ENCODE measurements around the gene NOD2. TPM values are rescaled to one million over a fixed set of nuclear protein-coding genes. Genes with fewer than 3 reads are reported as not detected.

Gene NOD2
- total and polyA plus RNA-seq, 2 of the 13 experiments (the other 11 are each of a cell fraction or from before 2014, with no cell fraction given) = 0.27 to 0.81 TPM

GRCh38 chr16:50696575-50697420, 3.4 kb downstream of the NOD2 start (continued):
- TF ChIP-seq HNRNPUL1 (IDR thresholded peaks at IDR 0.05; ENCODE audit: low read depth, low read length) = no peak
- TF ChIP-seq, protein P1, sequence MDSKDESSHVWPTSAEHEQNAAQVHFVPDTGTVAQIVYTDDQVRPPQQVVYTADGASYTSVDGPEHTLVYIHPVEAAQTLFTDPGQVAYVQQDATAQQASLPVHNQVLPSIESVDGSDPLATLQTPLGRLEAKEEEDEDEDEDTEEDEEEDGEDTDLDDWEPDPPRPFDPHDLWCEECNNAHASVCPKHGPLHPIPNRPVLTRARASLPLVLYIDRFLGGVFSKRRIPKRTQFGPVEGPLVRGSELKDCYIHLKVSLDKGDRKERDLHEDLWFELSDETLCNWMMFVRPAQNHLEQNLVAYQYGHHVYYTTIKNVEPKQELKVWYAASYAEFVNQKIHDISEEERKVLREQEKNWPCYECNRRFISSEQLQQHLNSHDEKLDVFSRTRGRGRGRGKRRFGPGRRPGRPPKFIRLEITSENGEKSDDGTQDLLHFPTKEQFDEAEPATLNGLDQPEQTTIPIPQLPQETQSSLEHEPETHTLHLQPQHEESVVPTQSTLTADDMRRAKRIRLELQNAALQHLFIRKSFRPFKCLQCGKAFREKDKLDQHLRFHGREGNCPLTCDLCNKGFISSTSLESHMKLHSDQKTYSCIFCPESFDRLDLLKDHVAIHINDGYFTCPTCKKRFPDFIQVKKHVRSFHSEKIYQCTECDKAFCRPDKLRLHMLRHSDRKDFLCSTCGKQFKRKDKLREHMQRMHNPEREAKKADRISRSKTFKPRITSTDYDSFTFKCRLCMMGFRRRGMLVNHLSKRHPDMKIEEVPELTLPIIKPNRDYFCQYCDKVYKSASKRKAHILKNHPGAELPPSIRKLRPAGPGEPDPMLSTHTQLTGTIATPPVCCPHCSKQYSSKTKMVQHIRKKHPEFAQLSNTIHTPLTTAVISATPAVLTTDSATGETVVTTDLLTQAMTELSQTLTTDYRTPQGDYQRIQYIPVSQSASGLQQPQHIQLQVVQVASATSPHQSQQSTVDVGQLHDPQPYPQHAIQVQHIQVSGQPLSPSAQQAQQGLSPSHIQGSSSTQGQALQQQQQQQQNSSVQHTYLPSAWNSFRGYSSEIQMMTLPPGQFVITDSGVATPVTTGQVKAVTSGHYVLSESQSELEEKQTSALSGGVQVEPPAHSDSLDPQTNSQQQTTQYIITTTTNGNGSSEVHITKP (CRISPR knock-in tag; IDR thresholded peaks at IDR 0.05; ENCODE audit: low read depth) = no peak
- TF ChIP-seq FOSL1 (CRISPR knock-in tag; IDR thresholded peaks at IDR 0.05; ENCODE audit: borderline replicate concordance) = no peak
- 0 out of 2 replicates have a peak, but pooled peaks have one; percentile 32 for TF ChIP-seq PHF21A (CRISPR knock-in tag; IDR thresholded peaks at IDR 0.05)
- TF ChIP-seq TCF7 (IDR thresholded peaks at IDR 0.05; ENCODE audit: low read depth) = no peak
- no peak for TF ChIP-seq ZNF34 (CRISPR knock-in tag; IDR thresholded peaks at IDR 0.05; ENCODE audit: borderline replicate concordance)
- TF ChIP-seq, protein P2, sequence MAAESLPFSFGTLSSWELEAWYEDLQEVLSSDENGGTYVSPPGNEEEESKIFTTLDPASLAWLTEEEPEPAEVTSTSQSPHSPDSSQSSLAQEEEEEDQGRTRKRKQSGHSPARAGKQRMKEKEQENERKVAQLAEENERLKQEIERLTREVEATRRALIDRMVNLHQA (CRISPR knock-in tag; IDR thresholded peaks at IDR 0.05) = no peak
- TF ChIP-seq ZNF556 (CRISPR knock-in tag; IDR thresholded peaks at IDR 0.05; ENCODE audit: borderline replicate concordance) = 0 out of 2 replicates have a peak, but pooled peaks have one; percentile 33
- TF ChIP-seq RXRB (CRISPR knock-in tag; IDR thresholded peaks at IDR 0.05; ENCODE audit: borderline replicate concordance) = no peak
- TF ChIP-seq, protein P3, sequence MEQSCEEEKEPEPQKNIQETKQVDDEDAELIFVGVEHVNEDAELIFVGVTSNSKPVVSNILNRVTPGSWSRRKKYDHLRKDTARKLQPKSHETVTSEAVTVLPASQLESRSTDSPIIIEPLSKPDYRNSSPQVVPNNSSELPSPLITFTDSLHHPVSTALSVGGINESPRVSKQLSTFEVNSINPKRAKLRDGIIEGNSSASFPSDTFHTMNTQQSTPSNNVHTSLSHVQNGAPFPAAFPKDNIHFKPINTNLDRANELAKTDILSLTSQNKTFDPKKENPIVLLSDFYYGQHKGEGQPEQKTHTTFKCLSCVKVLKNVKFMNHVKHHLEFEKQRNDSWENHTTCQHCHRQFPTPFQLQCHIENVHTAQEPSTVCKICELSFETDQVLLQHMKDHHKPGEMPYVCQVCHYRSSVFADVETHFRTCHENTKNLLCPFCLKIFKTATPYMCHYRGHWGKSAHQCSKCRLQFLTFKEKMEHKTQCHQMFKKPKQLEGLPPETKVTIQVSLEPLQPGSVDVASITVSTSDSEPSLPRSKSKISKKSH (CRISPR knock-in tag; IDR thresholded peaks at IDR 0.05; ENCODE audit: borderline replicate concordance) = 0 out of 2 replicates have a peak, but pooled peaks have one; percentile 27
- TF ChIP-seq, protein P4, sequence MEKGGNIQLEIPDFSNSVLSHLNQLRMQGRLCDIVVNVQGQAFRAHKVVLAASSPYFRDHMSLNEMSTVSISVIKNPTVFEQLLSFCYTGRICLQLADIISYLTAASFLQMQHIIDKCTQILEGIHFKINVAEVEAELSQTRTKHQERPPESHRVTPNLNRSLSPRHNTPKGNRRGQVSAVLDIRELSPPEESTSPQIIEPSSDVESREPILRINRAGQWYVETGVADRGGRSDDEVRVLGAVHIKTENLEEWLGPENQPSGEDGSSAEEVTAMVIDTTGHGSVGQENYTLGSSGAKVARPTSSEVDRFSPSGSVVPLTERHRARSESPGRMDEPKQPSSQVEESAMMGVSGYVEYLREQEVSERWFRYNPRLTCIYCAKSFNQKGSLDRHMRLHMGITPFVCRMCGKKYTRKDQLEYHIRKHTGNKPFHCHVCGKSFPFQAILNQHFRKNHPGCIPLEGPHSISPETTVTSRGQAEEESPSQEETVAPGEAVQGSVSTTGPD (CRISPR knock-in tag; IDR thresholded peaks at IDR 0.05) = 0 out of 2 replicates have a peak, but pooled peaks have one; percentile 32
- TF ChIP-seq ZNF335 (CRISPR knock-in tag; IDR thresholded peaks at IDR 0.05) = 0 out of 2 replicates have a peak, but pooled peaks have one; percentile 24
- no peak for TF ChIP-seq POLR2AphosphoS2 (IDR thresholded peaks at IDR 0.05; ENCODE audit: low read depth, low read length)
- no peak for TF ChIP-seq NFIB (CRISPR knock-in tag; IDR thresholded peaks at IDR 0.05; ENCODE audit: borderline replicate concordance)
- TF ChIP-seq U2AF1 (optimal IDR thresholded peaks at IDR 0.05; ENCODE audit: low read depth, low read length) = no peak
- TF ChIP-seq NFKB2 (CRISPR knock-in tag; IDR thresholded peaks at IDR 0.05; ENCODE audit: borderline replicate concordance) = no peak
- TF ChIP-seq MTF1 (CRISPR knock-in tag; IDR thresholded peaks at IDR 0.05) = no peak
- peak; percentile 52; the same call in 1 of the 2 replicates for TF ChIP-seq ARID2 (CRISPR knock-in tag; IDR thresholded peaks at IDR 0.05; ENCODE audit: borderline replicate concordance)
- TF ChIP-seq FOXA3 (CRISPR knock-in tag; IDR thresholded peaks at IDR 0.05) = no peak
- peak; percentile 43 for TF ChIP-seq RBM39 (IDR thresholded peaks at IDR 0.05; ENCODE audit: low read depth, low read length, poor library complexity, severe bottlenecking)
- TF ChIP-seq, protein P5, sequence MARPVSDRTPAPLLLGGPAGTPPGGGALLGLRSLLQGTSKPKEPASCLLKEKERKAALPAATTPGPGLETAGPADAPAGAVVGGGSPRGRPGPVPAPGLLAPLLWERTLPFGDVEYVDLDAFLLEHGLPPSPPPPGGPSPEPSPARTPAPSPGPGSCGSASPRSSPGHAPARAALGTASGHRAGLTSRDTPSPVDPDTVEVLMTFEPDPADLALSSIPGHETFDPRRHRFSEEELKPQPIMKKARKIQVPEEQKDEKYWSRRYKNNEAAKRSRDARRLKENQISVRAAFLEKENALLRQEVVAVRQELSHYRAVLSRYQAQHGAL (CRISPR knock-in tag; IDR thresholded peaks at IDR 0.05; ENCODE audit: not compliant biosample characterization) = no peak

Data from HepG2 (cell line).